ENCODE results near the gene PHTF1.

GRCh38 chr1:113683384-113684152, 75.7 kb downstream of the PHTF1 start:
- TF ChIP-seq, protein P1, sequence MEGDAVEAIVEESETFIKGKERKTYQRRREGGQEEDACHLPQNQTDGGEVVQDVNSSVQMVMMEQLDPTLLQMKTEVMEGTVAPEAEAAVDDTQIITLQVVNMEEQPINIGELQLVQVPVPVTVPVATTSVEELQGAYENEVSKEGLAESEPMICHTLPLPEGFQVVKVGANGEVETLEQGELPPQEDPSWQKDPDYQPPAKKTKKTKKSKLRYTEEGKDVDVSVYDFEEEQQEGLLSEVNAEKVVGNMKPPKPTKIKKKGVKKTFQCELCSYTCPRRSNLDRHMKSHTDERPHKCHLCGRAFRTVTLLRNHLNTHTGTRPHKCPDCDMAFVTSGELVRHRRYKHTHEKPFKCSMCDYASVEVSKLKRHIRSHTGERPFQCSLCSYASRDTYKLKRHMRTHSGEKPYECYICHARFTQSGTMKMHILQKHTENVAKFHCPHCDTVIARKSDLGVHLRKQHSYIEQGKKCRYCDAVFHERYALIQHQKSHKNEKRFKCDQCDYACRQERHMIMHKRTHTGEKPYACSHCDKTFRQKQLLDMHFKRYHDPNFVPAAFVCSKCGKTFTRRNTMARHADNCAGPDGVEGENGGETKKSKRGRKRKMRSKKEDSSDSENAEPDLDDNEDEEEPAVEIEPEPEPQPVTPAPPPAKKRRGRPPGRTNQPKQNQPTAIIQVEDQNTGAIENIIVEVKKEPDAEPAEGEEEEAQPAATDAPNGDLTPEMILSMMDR (IDR thresholded peaks at IDR 0.05), result no peak
- TF ChIP-seq POLR2A (IDR thresholded peaks at IDR 0.05; ENCODE audit: low read depth) (no peak), POLR2AphosphoS5 (IDR thresholded peaks at IDR 0.05) (no peak), EP300 (IDR thresholded peaks at IDR 0.05) (no peak)

Data from esophagus muscularis mucosa (tissue), 4 donors.